ENCODE measurements around the gene TRIB2.

The TRIB2 gene

GRCh38 chr2:12742891-12743290 lies 26.2 kb downstream of the TRIB2 start:
- peak; percentile 26 for DNase-seq (ENCODE audit: low spot score)

- no peak for DNase-seq (ENCODE audit: low spot score)
Measured at GRCh38 chr2:12750166-12750905, 33.6 kb downstream of the TRIB2 start.

- no peak for DNase-seq (ENCODE audit: low spot score)
Measured at GRCh38 chr2:12754643-12755042, 37.9 kb downstream of the TRIB2 start.

GRCh38 chr2:12755384-12755783 lies 38.6 kb downstream of the TRIB2 start:
- DNase-seq (ENCODE audit: low spot score): no peak

- DNase-seq (ENCODE audit: low spot score): peak; percentile 83
Measured at GRCh38 chr2:12759248-12759647, 42.5 kb downstream of the TRIB2 start.

GRCh38 chr2:12761104-12761503 lies 44.4 kb downstream of the TRIB2 start:
- no peak for DNase-seq (ENCODE audit: low spot score)

GRCh38 chr2:12762337-12762736 lies 45.6 kb downstream of the TRIB2 start:
- DNase-seq (ENCODE audit: low spot score): no peak

- peak; percentile 54 for DNase-seq (ENCODE audit: low spot score)
Measured at GRCh38 chr2:12762976-12763375, 46.2 kb downstream of the TRIB2 start.

- no peak for DNase-seq (ENCODE audit: low spot score)
Measured at GRCh38 chr2:12763486-12763885, 46.8 kb downstream of the TRIB2 start.

GRCh38 chr2:12764075-12764730 lies 47.5 kb downstream of the TRIB2 start:
- DNase-seq (ENCODE audit: low spot score): peak; percentile 69

GRCh38 chr2:12764849-12765605 lies 48.3 kb downstream of the TRIB2 start:
- no peak for DNase-seq (ENCODE audit: low spot score)

GRCh38 chr2:12766421-12766879 lies 49.7 kb downstream of the TRIB2 start:
- no peak for DNase-seq (ENCODE audit: low spot score)

GRCh38 chr2:12767541-12767940 lies 50.8 kb downstream of the TRIB2 start:
- DNase-seq (ENCODE audit: low spot score): no peak

- DNase-seq (ENCODE audit: low spot score): no peak
Measured at GRCh38 chr2:12767996-12768624, 51.4 kb downstream of the TRIB2 start.

- peak; percentile 62 for DNase-seq (ENCODE audit: low spot score)
Measured at GRCh38 chr2:12769492-12770105, 52.9 kb downstream of the TRIB2 start.

- no peak for DNase-seq (ENCODE audit: low spot score)
Measured at GRCh38 chr2:12770300-12770968, 53.7 kb downstream of the TRIB2 start.

GRCh38 chr2:12771154-12771553 lies 54.4 kb downstream of the TRIB2 start:
- no peak for DNase-seq (ENCODE audit: low spot score)

GRCh38 chr2:12773586-12774394 lies 57.1 kb downstream of the TRIB2 start:
- DNase-seq (ENCODE audit: low spot score): no peak

GRCh38 chr2:12774395-12774727 lies 57.6 kb downstream of the TRIB2 start:
- no peak for DNase-seq (ENCODE audit: low spot score)

GRCh38 chr2:12776521-12776961 lies 59.8 kb downstream of the TRIB2 start:
- no peak for DNase-seq (ENCODE audit: low spot score)

GRCh38 chr2:12778369-12778768 lies 61.6 kb downstream of the TRIB2 start:
- DNase-seq (ENCODE audit: low spot score): no peak

Measured in AG08395 (cell line).